CD4-positive, alpha-beta T cell treated with Interleukin-21 for 1 hour (primary cell): Measurements from ENCODE around the gene PSTPIP1.

Experiments used
- DNase-seq: peaks from one replicate; pipeline ENCODE4 v3.0.0-alpha.2; 2020

The PSTPIP1 gene

GRCh38 chr15:77046704-77047412 lies 51.9 kb downstream of the PSTPIP1 start:
- no peak for DNase-seq

GRCh38 chr15:77048135-77048876 lies 53.4 kb downstream of the PSTPIP1 start:
- DNase-seq: no peak

GRCh38 chr15:77052556-77052955 lies 57.6 kb downstream of the PSTPIP1 start:
- no peak for DNase-seq

GRCh38 chr15:77053709-77054108 lies 58.8 kb downstream of the PSTPIP1 start:
- no peak for DNase-seq

- no peak for DNase-seq
Measured at GRCh38 chr15:77057072-77057471, 62.1 kb downstream of the PSTPIP1 start.

- no peak for DNase-seq
Measured at GRCh38 chr15:77057685-77058084, 62.8 kb downstream of the PSTPIP1 start.

- DNase-seq: no peak
Measured at GRCh38 chr15:77058468-77058867, 63.5 kb downstream of the PSTPIP1 start.

GRCh38 chr15:77059786-77060361 lies 64.9 kb downstream of the PSTPIP1 start:
- DNase-seq: no peak

GRCh38 chr15:77060546-77060945 lies 65.6 kb downstream of the PSTPIP1 start:
- DNase-seq: no peak

GRCh38 chr15:77063249-77063648 lies 68.3 kb downstream of the PSTPIP1 start:
- no peak for DNase-seq

GRCh38 chr15:77064063-77064462 lies 69.1 kb downstream of the PSTPIP1 start:
- DNase-seq: no peak

- no peak for DNase-seq
Measured at GRCh38 chr15:77064539-77065308, 69.8 kb downstream of the PSTPIP1 start.

GRCh38 chr15:77066971-77067690 lies 72.2 kb downstream of the PSTPIP1 start:
- no peak for DNase-seq

GRCh38 chr15:77067691-77068367 lies 72.9 kb downstream of the PSTPIP1 start:
- no peak for DNase-seq

- DNase-seq: no peak
Measured at GRCh38 chr15:77068633-77069032, 73.7 kb downstream of the PSTPIP1 start.

GRCh38 chr15:77069521-77070121 lies 74.7 kb downstream of the PSTPIP1 start:
- DNase-seq: no peak

GRCh38 chr15:77070180-77070494 lies 75.2 kb downstream of the PSTPIP1 start:
- no peak for DNase-seq

- DNase-seq: peak; percentile 93
Measured at GRCh38 chr15:77070495-77071304, 75.8 kb downstream of the PSTPIP1 start, which contains the start of gene TSPAN3. TSS of gene TSPAN3 (minus strand) at chr15:77071109. CDS start at chr15:77070954, 155 bp downstream.

- DNase-seq: no peak
Measured at GRCh38 chr15:77071305-77072223, 76.6 kb downstream of the PSTPIP1 start.

GRCh38 chr15:77074350-77074749 lies 79.4 kb downstream of the PSTPIP1 start:
- no peak for DNase-seq
